IMR-90 (cell line): ENCODE results near the gene CHN1.

Experiments used
- BHLHE40 ChIP-seq: fragments of 150-350 bp; IDR thresholded peaks from 2 replicates; pipeline ENCODE4 v1.6.1; 2016; ENCODE audit warnings: mild to moderate bottlenecking, low read depth, low read length
- MAFK ChIP-seq: IDR thresholded peaks from 2 replicates; pipeline ENCODE4 v1.6.1; 2012; ENCODE audit warnings: low read depth, low read length, improper control_type of control experiment
- MXI1 ChIP-seq: IDR thresholded peaks from 2 replicates; pipeline ENCODE4 v1.6.1; 2012; ENCODE audit warnings: low read depth, mild to moderate bottlenecking, low read length, moderate library complexity, borderline replicate concordance
- RFX5 ChIP-seq: IDR thresholded peaks from 2 replicates; pipeline ENCODE4 v1.8.0; 2012; ENCODE audit warnings: low read depth, mild to moderate bottlenecking, low read length, moderate library complexity

DNA sequence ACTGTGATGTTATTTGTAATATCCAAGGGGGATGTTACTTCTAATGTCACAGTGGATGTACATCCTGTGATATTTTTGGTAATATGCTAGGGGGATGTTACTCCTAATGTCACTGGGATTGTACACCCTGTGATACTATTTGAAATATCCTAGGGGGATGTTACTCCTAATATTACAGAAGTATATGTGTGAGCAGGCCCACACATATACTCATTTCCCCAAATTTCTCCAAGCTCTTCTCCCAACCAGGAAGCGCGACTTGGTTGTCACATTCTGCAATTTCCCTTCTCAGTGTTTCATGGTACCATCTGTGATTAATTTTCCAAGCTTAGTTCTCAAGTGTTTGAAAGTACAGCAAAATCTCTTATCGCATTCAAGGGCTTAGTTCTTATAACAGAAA is 29.5 kb upstream of the CHN1 start:
- TF ChIP-seq MXI1 (no peak), BHLHE40 (no peak), RFX5 (no peak), MAFK (no peak)
